ENCODE measurements around the gene NEU2. TPM values are rescaled to one million over a fixed set of nuclear protein-coding genes. Genes with fewer than 3 reads are reported as not detected.

Gene NEU2
- total and polyA plus RNA-seq, 2 of the 4 experiments (the other 2 are of a cell fraction): not detected

DNA sequence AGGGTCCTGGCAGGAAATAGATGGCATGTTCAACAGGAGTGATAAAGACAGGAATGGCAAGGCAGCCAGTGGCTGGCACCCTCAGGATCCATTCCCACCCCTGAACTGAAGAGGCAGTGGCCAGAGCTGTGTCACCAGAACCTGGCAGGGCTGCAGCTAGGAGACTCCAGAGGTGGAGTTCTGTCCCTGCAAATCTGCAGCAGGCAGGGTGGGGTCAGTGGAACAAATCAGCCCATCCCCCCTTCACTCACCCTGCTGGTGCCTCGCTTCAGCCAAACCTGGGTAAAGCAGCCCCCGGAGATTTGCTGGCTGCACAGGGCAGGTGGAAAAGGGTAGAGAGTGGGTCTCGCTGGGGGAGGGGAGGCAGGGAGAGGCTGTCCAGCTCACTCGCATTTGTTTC, 40.4 kb downstream of the NEU2 start:
- Histone ChIP-seq H2AFZ (replicated peaks; ENCODE audit: low read length, poor library complexity) (no peak overlapping the region), H3K4me3 (ENCODE audit: insufficient read depth, low read depth, low read length) (no peak overlapping the region), H3K14ac (replicated peaks; ENCODE audit: low read depth, low read length) (no peak overlapping the region), H3K23ac (ENCODE audit: low read depth, low read length) (no peak overlapping the region), H3K79me1 (ENCODE audit: low read depth in 1 of 2, low read length in 2 of 2) (no peaks in the 10 kb centered on the region), H2AK5ac (ENCODE audit: low read depth, low read length) (no peak overlapping the region), H3K27me3 (ENCODE audit: control insufficient read depth, insufficient read depth, low read length) (peaks cover 9% of the 10 kb centered on the region), H3K36me3 (ENCODE audit: control insufficient read depth, insufficient read depth, low read length) (no peaks in the 10 kb centered on the region), H2BK5ac (ENCODE audit: low read depth, low read length, poor library complexity, severe bottlenecking) (no peak overlapping the region), H3K27ac (ENCODE audit: insufficient read depth, low read length) (no peak overlapping the region), H3K9me3 (ENCODE audit: control insufficient read depth, insufficient read depth, low read length) (no peaks in the 10 kb centered on the region), H2BK20ac (ENCODE audit: low read depth, low read length) (no peak overlapping the region), H3K4me2 (ENCODE audit: low read depth, low read length) (no peak overlapping the region), H2BK120ac (ENCODE audit: low read depth, low read length) (no peak overlapping the region), H3K9ac (ENCODE audit: low read depth, low read length) (no peak overlapping the region), H3K4ac (ENCODE audit: low read depth, low read length) (no peak overlapping the region), H3K56ac (ENCODE audit: extremely low read depth, insufficient read depth, low read length) (no peak overlapping the region), H2AK9ac (replicated peaks; ENCODE audit: low read depth, low read length, poor library complexity) (no peak overlapping the region), H3K18ac (ENCODE audit: low read depth, low read length) (no peak overlapping the region), H2BK15ac (ENCODE audit: low read depth, low read length) (no peak overlapping the region), H4K8ac (ENCODE audit: low read depth in 2 of 2, low read length in 2 of 2) (no peak overlapping the region), H4K20me1 (ENCODE audit: insufficient read depth, low read length) (no peaks in the 10 kb centered on the region), H3K9me1 (ENCODE audit: insufficient read depth, low read length) (no peaks in the 10 kb centered on the region), H3K4me1 (ENCODE audit: control insufficient read depth, insufficient read depth, low read length) (no peaks in the 10 kb centered on the region), H4K5ac (ENCODE audit: low read depth, low read length) (no peak overlapping the region), H4K91ac (ENCODE audit: insufficient read depth, low read depth, low read length) (no peak overlapping the region)
- dilution Hi-C loops (cut with HindIII; ENCODE audit: low sequenced_read_pairs, unreplicated experiment) (no loop called here), intact Hi-C loops (cut with micrococcal nuclease) (no loop called here), in situ Hi-C loops (cut with MboI; ENCODE audit: low sequenced_read_pairs) (no loop called here)
- TF ChIP-seq RFX5 (IDR thresholded peaks at IDR 0.05; ENCODE audit: low read depth, low read length) (no peak), NFE2L2 (IDR thresholded peaks at IDR 0.05; ENCODE audit: low read depth, low read length) (no peak), BHLHE40 (IDR thresholded peaks at IDR 0.05; ENCODE audit: low read depth, low read length) (no peak), SMC3 (IDR thresholded peaks at IDR 0.05; ENCODE audit: low read depth, low read length) (no peak), RCOR1 (IDR thresholded peaks at IDR 0.05; ENCODE audit: insufficient replicate concordance, low read length) (no peak), MAFK (IDR thresholded peaks at IDR 0.05; ENCODE audit: low read depth, low read length) (no peak), RAD21 (IDR thresholded peaks at IDR 0.05; ENCODE audit: low read length) (no peak), POLR2A (IDR thresholded peaks at IDR 0.05; ENCODE audit: low read depth, low read length) (no peak), CEBPB (IDR thresholded peaks at IDR 0.05; ENCODE audit: low read depth, low read length) (no peak), MAZ (IDR thresholded peaks at IDR 0.05; ENCODE audit: borderline replicate concordance, low read depth, low read length) (no peak), CHD1 (IDR thresholded peaks at IDR 0.05; ENCODE audit: low read depth, low read length) (no peak), MXI1 (IDR thresholded peaks at IDR 0.05; ENCODE audit: borderline replicate concordance, low read depth, low read length) (no peak), FOS (IDR thresholded peaks at IDR 0.05; ENCODE audit: low read depth, low read length) (no peak)
- TF ChIP-seq, protein P1, sequence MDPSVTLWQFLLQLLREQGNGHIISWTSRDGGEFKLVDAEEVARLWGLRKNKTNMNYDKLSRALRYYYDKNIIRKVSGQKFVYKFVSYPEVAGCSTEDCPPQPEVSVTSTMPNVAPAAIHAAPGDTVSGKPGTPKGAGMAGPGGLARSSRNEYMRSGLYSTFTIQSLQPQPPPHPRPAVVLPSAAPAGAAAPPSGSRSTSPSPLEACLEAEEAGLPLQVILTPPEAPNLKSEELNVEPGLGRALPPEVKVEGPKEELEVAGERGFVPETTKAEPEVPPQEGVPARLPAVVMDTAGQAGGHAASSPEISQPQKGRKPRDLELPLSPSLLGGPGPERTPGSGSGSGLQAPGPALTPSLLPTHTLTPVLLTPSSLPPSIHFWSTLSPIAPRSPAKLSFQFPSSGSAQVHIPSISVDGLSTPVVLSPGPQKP (IDR thresholded peaks at IDR 0.05; ENCODE audit: borderline replicate concordance, low read depth, low read length): no peak
- TF ChIP-seq, protein P2, sequence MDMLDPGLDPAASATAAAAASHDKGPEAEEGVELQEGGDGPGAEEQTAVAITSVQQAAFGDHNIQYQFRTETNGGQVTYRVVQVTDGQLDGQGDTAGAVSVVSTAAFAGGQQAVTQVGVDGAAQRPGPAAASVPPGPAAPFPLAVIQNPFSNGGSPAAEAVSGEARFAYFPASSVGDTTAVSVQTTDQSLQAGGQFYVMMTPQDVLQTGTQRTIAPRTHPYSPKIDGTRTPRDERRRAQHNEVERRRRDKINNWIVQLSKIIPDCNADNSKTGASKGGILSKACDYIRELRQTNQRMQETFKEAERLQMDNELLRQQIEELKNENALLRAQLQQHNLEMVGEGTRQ (IDR thresholded peaks at IDR 0.05; ENCODE audit: low read depth, low read length): no peak
- TF ChIP-seq, protein P3, sequence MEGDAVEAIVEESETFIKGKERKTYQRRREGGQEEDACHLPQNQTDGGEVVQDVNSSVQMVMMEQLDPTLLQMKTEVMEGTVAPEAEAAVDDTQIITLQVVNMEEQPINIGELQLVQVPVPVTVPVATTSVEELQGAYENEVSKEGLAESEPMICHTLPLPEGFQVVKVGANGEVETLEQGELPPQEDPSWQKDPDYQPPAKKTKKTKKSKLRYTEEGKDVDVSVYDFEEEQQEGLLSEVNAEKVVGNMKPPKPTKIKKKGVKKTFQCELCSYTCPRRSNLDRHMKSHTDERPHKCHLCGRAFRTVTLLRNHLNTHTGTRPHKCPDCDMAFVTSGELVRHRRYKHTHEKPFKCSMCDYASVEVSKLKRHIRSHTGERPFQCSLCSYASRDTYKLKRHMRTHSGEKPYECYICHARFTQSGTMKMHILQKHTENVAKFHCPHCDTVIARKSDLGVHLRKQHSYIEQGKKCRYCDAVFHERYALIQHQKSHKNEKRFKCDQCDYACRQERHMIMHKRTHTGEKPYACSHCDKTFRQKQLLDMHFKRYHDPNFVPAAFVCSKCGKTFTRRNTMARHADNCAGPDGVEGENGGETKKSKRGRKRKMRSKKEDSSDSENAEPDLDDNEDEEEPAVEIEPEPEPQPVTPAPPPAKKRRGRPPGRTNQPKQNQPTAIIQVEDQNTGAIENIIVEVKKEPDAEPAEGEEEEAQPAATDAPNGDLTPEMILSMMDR (conservative IDR thresholded peaks at IDR 0.05; ENCODE audit: low read depth, low read length): no peak
- DNase-seq: no peak
- no TSS peak for BruUV-seq (replicated peaks)
- WGBS, 2 experiments (ENCODE audit: extremely low coverage in 2 of 2, insufficient read length in 1 of 2): no CpG with 5 or more reads among the region's 4 CpGs
- ATAC-seq (ENCODE audit: low read depth): no peak
- ChIA-PET CTCF (interaction anchor here (0.5 to 1.1 kb wide), 2 partner anchors 8 to 11 kb away, joined by 3 to 5 read pairs; no protein-coding TSS in a partner anchor), POLR2A (ENCODE audit: unreplicated experiment) (no interaction called here)

All from IMR-90 (cell line).